Activated B cell treated with CpG ODN at 0.5 μM for 24 hours (primary cell): ENCODE data around the gene PDZRN4. TPM values are rescaled to one million over a fixed set of nuclear protein-coding genes. Genes with fewer than 3 reads are reported as not detected.
"Not testable (repeated sequence)": the region's sequence is repeated elsewhere in the genome, so short reads cannot be mapped to it uniquely, and the experiment has no call there.

Source experiments
- ATAC-seq: fragments of 200-7000 bp; cut with Tn5 transposase; one replicate; pipeline ENCODE4 v1.10.0; 2021; ENCODE audit warnings: low read depth, mild to moderate bottlenecking, moderate library complexity
- CTCF ChIA-PET: fragments of 350-600 bp; sonication (Branson Sonifier 250); formaldehyde crosslinking; loops from one replicate; lab custom pipeline; 2021; ENCODE audit warnings: antibody characterized with exemption; lab: Charles Lee
- POLR2A ChIA-PET: fragments of 350-600 bp; sonication (Branson Sonifier 250); formaldehyde crosslinking; loops from one replicate; lab custom pipeline; 2021; ENCODE audit warnings: antibody characterized with exemption; lab: Charles Lee
- DNase-seq: peaks from one replicate; pipeline ENCODE4 v3.0.0; 2022
- H3K27ac Mint-ChIP-seq: one replicate; pipeline ENCODE4 v1.8.0; 2020; ENCODE audit warnings: mixed read lengths
- H3K27me3 Mint-ChIP-seq: one replicate; pipeline ENCODE4 v1.8.0; 2021; ENCODE audit warnings: mixed read lengths
- H3K36me3 Mint-ChIP-seq: one replicate; pipeline ENCODE4 v1.8.0; 2021; ENCODE audit warnings: low read depth, mixed read lengths
- H3K4me1 Mint-ChIP-seq: one replicate; pipeline ENCODE4 v1.8.0; 2021; ENCODE audit warnings: mixed read lengths
- H3K4me3 Mint-ChIP-seq: one replicate; pipeline ENCODE4 v1.8.0; 2020; ENCODE audit warnings: mild to moderate bottlenecking, mixed read lengths
- H3K9me3 Mint-ChIP-seq: one replicate; pipeline ENCODE4 v1.8.0; 2020; ENCODE audit warnings: mixed read lengths
- intact Hi-C: fragments of 100-400 bp; cut with micrococcal nuclease; formaldehyde crosslinking; loops from one replicate; pipeline ENCODE4 v1.15.1; 2024
- total RNA-seq: library from RNA; stranded (reverse); gene quantifications from 2 replicates; pipeline ENCODE4 v1.2.3, GENCODE V29; 2022
- TF ChIP-seq, protein P1 (sequence below): fragments of 200-600 bp; IDR thresholded peaks from one replicate; pipeline ENCODE4 v1.8.0; 2022; ENCODE audit warnings: antibody characterized with exemption, mild to moderate bottlenecking

The PDZRN4 gene
- total RNA-seq, 1 donor from 2014 or later: not detected

DNA sequence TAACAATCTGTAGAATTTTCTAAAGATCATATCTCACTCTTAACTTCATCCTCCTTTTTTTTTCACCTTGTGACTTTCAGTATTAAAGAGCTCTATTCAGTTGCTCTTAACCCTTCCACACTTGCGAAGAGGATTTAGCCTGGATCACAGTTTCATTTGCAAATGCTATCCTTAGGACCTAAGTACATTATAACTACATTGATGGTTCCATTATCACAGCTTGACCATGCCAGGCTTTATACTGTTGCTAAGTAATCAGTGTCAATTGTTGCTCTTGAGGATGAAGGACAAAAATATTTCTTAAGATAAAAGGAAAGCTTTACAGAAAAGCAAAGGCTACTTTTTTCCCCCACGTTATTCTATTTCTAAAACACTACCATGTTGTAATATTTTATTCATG lies 122.2 kb downstream of the PDZRN4 start:
- ATAC-seq: no peak
- no peaks in the 10 kb centered on the region for H3K4me1 Mint-ChIP-seq
- CTCF ChIA-PET: no interaction called here
- TF ChIP-seq, protein P1, sequence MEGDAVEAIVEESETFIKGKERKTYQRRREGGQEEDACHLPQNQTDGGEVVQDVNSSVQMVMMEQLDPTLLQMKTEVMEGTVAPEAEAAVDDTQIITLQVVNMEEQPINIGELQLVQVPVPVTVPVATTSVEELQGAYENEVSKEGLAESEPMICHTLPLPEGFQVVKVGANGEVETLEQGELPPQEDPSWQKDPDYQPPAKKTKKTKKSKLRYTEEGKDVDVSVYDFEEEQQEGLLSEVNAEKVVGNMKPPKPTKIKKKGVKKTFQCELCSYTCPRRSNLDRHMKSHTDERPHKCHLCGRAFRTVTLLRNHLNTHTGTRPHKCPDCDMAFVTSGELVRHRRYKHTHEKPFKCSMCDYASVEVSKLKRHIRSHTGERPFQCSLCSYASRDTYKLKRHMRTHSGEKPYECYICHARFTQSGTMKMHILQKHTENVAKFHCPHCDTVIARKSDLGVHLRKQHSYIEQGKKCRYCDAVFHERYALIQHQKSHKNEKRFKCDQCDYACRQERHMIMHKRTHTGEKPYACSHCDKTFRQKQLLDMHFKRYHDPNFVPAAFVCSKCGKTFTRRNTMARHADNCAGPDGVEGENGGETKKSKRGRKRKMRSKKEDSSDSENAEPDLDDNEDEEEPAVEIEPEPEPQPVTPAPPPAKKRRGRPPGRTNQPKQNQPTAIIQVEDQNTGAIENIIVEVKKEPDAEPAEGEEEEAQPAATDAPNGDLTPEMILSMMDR: no peak
- POLR2A ChIA-PET: no interaction called here
- DNase-seq: no peak
- intact Hi-C loops: no loop called here
- H3K4me3 Mint-ChIP-seq: no peak overlapping the region
- no peak overlapping the region for H3K27ac Mint-ChIP-seq
- H3K9me3 Mint-ChIP-seq: no peaks in the 10 kb centered on the region
- H3K27me3 Mint-ChIP-seq: no peaks in the 10 kb centered on the region
- no peaks in the 10 kb centered on the region for H3K36me3 Mint-ChIP-seq

DNA sequence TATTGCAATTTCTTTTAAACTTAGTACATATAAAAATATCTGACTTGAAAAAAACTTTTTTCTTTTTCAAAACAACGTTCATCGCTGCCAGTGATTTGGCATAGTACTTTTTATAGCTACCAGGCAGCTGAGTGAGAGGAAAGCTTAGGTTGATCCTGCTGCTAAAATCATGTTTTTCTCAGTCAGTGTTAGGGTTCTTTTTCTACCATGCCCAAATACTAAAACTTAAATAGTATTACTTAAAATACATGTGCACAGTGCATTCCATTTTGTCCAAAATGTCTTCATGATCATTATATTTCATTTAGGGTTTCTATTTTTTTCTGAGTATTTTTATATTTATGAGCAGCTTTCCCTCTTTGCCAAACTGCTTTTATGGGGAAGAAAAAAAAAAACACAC lies 123.8 kb downstream of the PDZRN4 start:
- Mint-ChIP-seq H3K9me3 (no peaks in the 10 kb centered on the region), H3K27me3 (no peaks in the 10 kb centered on the region), H3K36me3 (no peaks in the 10 kb centered on the region), H3K27ac (no peak overlapping the region), H3K4me3 (no peak overlapping the region), H3K4me1 (no peaks in the 10 kb centered on the region)
- TF ChIP-seq, protein P1: no peak
- CTCF ChIA-PET: no interaction called here
- intact Hi-C loops: no loop called here
- no peak for DNase-seq
- no peak for ATAC-seq
- POLR2A ChIA-PET: no interaction called here

DNA sequence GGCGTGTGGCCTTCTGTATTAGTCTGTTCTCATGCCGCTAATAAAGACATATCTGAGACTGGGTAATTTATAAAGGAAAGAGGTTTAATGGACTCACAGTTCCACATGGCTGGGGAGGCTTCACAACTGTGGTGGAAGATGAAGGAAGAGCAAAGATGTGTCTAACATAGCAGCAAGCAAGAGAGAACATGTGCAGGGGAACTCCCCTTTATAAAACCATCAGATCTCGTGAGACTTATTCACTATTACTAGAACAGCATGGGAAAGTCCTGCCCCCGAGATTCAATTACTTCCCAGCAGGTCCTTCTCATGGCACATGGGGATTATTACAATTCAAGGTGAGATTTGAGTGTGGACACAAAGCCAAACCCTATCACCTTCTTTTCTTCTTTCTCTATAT lies 124.3 kb downstream of the PDZRN4 start:
- CTCF ChIA-PET, ATAC-seq: not testable (repeated sequence)

DNA sequence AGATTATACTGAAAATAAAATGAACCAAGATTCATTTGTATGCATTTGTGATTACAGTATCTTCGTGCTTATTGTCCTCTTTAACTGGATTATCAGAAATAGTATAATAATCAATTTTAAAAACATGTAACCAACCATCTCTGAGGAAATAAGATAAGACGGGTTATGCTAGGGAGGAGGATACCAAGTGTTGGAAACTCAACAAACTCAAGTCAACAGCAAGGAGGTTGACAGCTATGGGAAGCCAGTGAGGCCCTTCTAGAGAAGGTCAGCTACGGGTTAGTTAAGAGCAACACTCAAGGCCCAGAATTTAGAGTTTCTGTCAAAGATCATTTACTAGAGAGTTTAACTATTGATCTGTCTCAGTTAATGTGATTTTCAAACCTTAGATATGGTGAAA lies 137.2 kb downstream of the PDZRN4 start:
- H3K9me3 Mint-ChIP-seq: no peaks in the 10 kb centered on the region
- ChIA-PET POLR2A (no interaction called here), CTCF (no interaction called here)
- DNase-seq (no peak), ATAC-seq (no peak)
- H3K4me1 Mint-ChIP-seq: no peaks in the 10 kb centered on the region
- no peak overlapping the region for H3K4me3 Mint-ChIP-seq
- H3K27ac Mint-ChIP-seq: no peak overlapping the region
- TF ChIP-seq, protein P1: no peak
- intact Hi-C loops: no loop called here
- no peaks in the 10 kb centered on the region for H3K36me3 Mint-ChIP-seq
- no peaks in the 10 kb centered on the region for H3K27me3 Mint-ChIP-seq

More for the DNA sequence above, 124.3 kb downstream of the PDZRN4 start:
- POLR2A ChIA-PET, H3K4me1 Mint-ChIP-seq, H3K27ac Mint-ChIP-seq, H3K4me3 Mint-ChIP-seq, H3K36me3 Mint-ChIP-seq, DNase-seq, H3K9me3 Mint-ChIP-seq, H3K27me3 Mint-ChIP-seq, intact Hi-C loops: not testable (repeated sequence)

DNA sequence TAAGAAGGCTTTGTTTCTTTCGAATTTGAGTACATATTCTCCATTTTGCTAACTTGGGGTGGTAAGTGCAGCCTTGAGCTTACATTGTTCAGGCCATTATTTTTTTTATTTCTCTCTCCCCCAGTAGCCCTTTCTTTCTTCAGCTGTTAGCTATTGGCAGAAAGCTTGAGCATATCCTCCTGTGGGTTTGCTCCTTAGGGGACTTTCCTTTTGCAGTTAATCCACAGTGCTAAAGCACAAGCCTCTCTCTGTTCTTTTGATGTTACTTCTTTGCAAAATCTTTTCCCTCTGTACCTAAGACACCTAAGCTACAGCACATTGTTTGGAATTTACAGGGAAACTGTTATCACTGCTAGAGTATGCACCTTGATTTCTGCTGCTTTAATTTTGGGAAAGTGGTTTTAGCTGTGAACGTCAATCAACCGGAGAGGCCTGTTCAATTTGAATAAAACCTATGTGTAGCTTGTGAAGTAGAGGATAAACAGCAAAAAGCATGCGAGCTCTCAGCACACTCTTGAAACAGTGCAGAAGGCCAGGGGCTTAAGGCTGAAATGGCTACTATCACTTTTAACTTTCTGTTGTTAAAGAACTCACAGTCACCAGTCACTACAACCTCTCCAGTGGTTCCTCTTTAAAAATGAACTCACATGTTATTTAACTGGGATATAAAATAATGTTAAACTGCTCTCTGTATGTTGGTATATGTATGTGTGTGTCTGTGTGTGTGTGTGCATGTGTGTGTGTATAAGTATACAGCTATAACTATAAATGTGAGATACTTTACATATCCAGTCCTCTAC lies 139.2 kb downstream of the PDZRN4 start:
- DNase-seq: no peak
- no peaks in the 10 kb centered on the region for H3K9me3 Mint-ChIP-seq
- H3K27ac Mint-ChIP-seq: no peak overlapping the region
- H3K4me3 Mint-ChIP-seq: no peak overlapping the region
- intact Hi-C loops: no loop called here
- ChIA-PET POLR2A (no interaction called here), CTCF (no interaction called here)
- no peaks in the 10 kb centered on the region for H3K36me3 Mint-ChIP-seq
- no peaks in the 10 kb centered on the region for H3K4me1 Mint-ChIP-seq
- H3K27me3 Mint-ChIP-seq: no peaks in the 10 kb centered on the region
- TF ChIP-seq, protein P1: no peak
- ATAC-seq: no peak

DNA sequence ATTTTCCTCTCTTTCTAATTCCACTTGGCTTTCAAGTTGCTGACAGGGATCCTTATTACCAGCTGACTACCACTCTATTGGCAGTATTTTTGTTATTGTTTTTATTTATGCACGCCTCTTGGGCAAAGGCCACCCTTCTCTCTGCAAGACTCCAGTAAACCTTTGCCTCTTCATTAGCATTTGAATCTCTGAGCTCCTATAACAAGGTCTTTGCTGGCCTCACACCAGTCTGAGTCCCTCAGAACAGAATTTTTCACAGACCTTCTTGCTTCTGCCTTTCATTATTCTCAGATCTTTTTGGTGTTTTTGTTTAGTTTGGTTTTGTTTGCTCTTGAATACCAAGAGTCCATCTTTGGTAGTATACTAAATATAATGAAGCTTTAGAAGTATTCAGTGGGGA lies 145.9 kb downstream of the PDZRN4 start:
- POLR2A ChIA-PET: no interaction called here
- intact Hi-C loops: no loop called here
- ATAC-seq (no peak), DNase-seq (no peak)
- Mint-ChIP-seq H3K4me3 (no peak overlapping the region), H3K27ac (no peak overlapping the region), H3K36me3 (no peaks in the 10 kb centered on the region), H3K9me3 (no peaks in the 10 kb centered on the region), H3K4me1 (no peaks in the 10 kb centered on the region), H3K27me3 (no peaks in the 10 kb centered on the region)
- TF ChIP-seq, protein P1: no peak
- CTCF ChIA-PET: no interaction called here
